MM.1S (cell line): Measurements from ENCODE around the gene ITPRIP.

Source experiments
- DNase-seq: peaks from one replicate; pipeline ENCODE4 v3.0.0-alpha.2; 2015
- H2AFZ ChIP-seq: fragments of 300-600 bp; sonication (generic); 2 replicates; pipeline ENCODE4 v1.6.0; 2016; ENCODE audit warnings: antibody characterized with exemption, low read length
- H3F3A ChIP-seq: fragments of 300-600 bp; sonication (generic); 2 replicates; pipeline ENCODE4 v1.6.1; 2016; ENCODE audit warnings: mild to moderate bottlenecking, antibody characterized with exemption, low read length, moderate library complexity, mixed read lengths; ENCODE audit not compliant: insufficient read depth
- H3K27ac ChIP-seq: fragments of 300-600 bp; sonication (generic); 2 replicates; pipeline ENCODE4 v1.5.1; 2016; ENCODE audit warnings: mild to moderate bottlenecking, low read length
- H3K27me3 ChIP-seq: fragments of 300-600 bp; sonication (generic); replicated peaks from 2 replicates; pipeline ENCODE4 v1.6.0; 2016; ENCODE audit warnings: low read length; ENCODE audit not compliant: insufficient read depth
- H3K36me3 ChIP-seq: fragments of 300-600 bp; sonication (generic); replicated peaks from 2 replicates; pipeline ENCODE4 v1.6.1; 2016; ENCODE audit warnings: mild to moderate bottlenecking, low read length, mixed read lengths; ENCODE audit not compliant: insufficient read depth
- H3K4me1 ChIP-seq: fragments of 300-600 bp; sonication (generic); 2 replicates; pipeline ENCODE4 v1.6.1; 2016; ENCODE audit warnings: low read length, mixed read lengths
- H3K4me2 ChIP-seq: fragments of 300-600 bp; sonication (generic); 2 replicates; pipeline ENCODE4 v1.6.0; 2016; ENCODE audit warnings: low read depth, low read length
- H3K4me3 ChIP-seq: fragments of 300-600 bp; sonication (generic); 2 replicates; pipeline ENCODE4 v1.5.1; 2016; ENCODE audit warnings: low read length, mixed read lengths
- H3K79me2 ChIP-seq: fragments of 300-600 bp; sonication (generic); 2 replicates; pipeline ENCODE4 v1.6.1; 2016; ENCODE audit warnings: mixed run types, low read length, mixed read lengths
- H3K9ac ChIP-seq: fragments of 300-600 bp; sonication (generic); 2 replicates; pipeline ENCODE4 v1.6.1; 2016; ENCODE audit warnings: low read length, mixed read lengths
- H3K9me2 ChIP-seq: fragments of 300-600 bp; sonication (generic); replicated peaks from 2 replicates; pipeline ENCODE4 v1.6.1; 2016; ENCODE audit warnings: mild to moderate bottlenecking, low read length, mixed read lengths; ENCODE audit not compliant: insufficient read depth
- H3K9me3 ChIP-seq: fragments of 300-600 bp; sonication (generic); replicated peaks from 2 replicates; pipeline ENCODE4 v1.6.1; 2016; ENCODE audit warnings: mild to moderate bottlenecking, low read length, mixed read lengths; ENCODE audit not compliant: insufficient read depth
- H4K20me1 ChIP-seq: fragments of 300-600 bp; sonication (generic); 2 replicates; pipeline ENCODE4 v1.6.1; 2016; ENCODE audit warnings: mild to moderate bottlenecking, low read length, moderate library complexity, mixed read lengths; ENCODE audit not compliant: insufficient read depth
- EZH2 ChIP-seq: fragments of 300-600 bp; sonication (generic); optimal IDR thresholded peaks from 2 replicates; pipeline ENCODE3; 2017; ENCODE audit warnings: low read depth, mild to moderate bottlenecking, antibody characterized with exemption, low read length, mixed read lengths
- EZH2phosphoT487 ChIP-seq: fragments of 300-600 bp; sonication (generic); IDR thresholded peaks from 2 replicates; pipeline ENCODE4 v1.6.1; 2018; ENCODE audit warnings: antibody characterized with exemption, low read length
- TF ChIP-seq, protein P1 (sequence below): fragments of 300-600 bp; sonication (generic); IDR thresholded peaks from 2 replicates; pipeline ENCODE4 v1.5.1; 2016; ENCODE audit warnings: antibody characterized with exemption, low read length, mixed read lengths

The ITPRIP gene

DNA sequence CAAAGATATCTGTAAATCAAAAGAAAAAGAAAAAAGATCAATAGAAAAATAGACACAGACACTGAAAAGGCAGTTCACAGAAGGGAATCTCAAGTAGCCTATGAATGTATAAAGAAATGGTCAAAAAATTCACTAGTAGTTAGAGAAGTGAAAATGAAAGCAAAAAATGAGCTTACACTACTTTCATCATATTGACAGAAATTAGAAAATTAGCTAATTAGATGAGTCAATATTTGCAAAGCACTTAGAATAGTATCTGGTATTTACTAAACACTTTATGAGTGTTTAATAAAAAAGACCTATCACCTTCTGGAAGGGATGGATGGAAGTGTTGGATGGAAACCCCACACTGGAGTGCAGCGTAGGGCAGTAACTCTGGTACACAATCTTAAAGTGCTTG, 13.7 kb upstream of the ITPRIP start:
- Histone ChIP-seq H4K20me1 (no peaks in the 10 kb centered on the region), H3K36me3 (no peaks in the 10 kb centered on the region), H3K9me3 (no peaks in the 10 kb centered on the region), H3K4me1 (peaks cover 23% of the 10 kb centered on the region), H3K79me2 (no peaks in the 10 kb centered on the region), H3K27ac (peak overlapping the region; percentile 60; the same call in 1 of the 2 replicates), H3K9me2 (no peaks in the 10 kb centered on the region), H3F3A (peaks cover 15% of the 10 kb centered on the region), H3K27me3 (no peaks in the 10 kb centered on the region), H3K9ac (peak overlapping the region; percentile 29), H3K4me3 (peak overlapping the region; percentile 81), H2AFZ (peak overlapping the region; percentile 36), H3K4me2 (peak overlapping the region; percentile 59)
- TF ChIP-seq EZH2phosphoT487 = no peak
- no peak for TF ChIP-seq EZH2
- TF ChIP-seq, protein P1, sequence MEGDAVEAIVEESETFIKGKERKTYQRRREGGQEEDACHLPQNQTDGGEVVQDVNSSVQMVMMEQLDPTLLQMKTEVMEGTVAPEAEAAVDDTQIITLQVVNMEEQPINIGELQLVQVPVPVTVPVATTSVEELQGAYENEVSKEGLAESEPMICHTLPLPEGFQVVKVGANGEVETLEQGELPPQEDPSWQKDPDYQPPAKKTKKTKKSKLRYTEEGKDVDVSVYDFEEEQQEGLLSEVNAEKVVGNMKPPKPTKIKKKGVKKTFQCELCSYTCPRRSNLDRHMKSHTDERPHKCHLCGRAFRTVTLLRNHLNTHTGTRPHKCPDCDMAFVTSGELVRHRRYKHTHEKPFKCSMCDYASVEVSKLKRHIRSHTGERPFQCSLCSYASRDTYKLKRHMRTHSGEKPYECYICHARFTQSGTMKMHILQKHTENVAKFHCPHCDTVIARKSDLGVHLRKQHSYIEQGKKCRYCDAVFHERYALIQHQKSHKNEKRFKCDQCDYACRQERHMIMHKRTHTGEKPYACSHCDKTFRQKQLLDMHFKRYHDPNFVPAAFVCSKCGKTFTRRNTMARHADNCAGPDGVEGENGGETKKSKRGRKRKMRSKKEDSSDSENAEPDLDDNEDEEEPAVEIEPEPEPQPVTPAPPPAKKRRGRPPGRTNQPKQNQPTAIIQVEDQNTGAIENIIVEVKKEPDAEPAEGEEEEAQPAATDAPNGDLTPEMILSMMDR = no peak
- DNase-seq = peak; percentile 59

DNA sequence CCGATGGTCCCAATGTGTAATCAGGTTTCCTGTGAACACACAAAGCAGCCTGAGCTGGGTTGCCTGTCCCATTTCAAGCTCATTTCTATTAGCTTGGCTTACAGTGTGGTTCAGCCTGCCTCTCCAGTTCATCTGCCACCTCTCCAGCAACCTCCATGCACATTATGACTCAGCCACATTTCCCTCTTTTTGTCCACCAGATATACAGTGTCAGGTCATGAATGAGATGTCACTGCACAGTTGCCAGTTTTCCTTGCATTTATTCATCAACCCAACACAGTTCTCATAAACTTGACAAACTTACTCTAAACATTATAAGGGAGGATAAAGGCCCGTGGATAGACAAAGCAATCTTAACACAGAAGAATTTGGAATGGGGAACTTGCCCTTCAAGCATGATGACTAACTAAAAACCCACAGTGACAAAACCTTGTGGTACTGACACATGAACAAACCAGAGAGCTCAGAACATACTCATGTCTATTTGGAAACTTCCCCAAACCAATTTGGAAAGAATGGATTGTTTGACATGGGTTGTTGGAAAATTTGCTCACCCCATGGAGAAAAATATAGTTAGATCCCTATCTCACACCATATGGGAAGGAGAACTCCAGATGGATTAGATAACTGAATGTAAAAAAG, 12.9 kb upstream of the ITPRIP start:
- no peaks in the 10 kb centered on the region for H4K20me1 ChIP-seq
- H3K9me2 ChIP-seq = no peaks in the 10 kb centered on the region
- H3K4me1 ChIP-seq = peaks cover 23% of the 10 kb centered on the region
- H3K79me2 ChIP-seq = no peaks in the 10 kb centered on the region
- TF ChIP-seq, protein P1 = no peak
- TF ChIP-seq EZH2phosphoT487 (no peak), EZH2 (no peak)
- no peak overlapping the region for H3K9ac ChIP-seq
- no peak overlapping the region for H3K27ac ChIP-seq
- H3K9me3 ChIP-seq = no peaks in the 10 kb centered on the region
- no peak for DNase-seq
- peak overlapping the region; percentile 59; the same call in 1 of the 2 replicates for H3K4me2 ChIP-seq
- H3F3A ChIP-seq = peaks cover 15% of the 10 kb centered on the region
- no peak overlapping the region for H2AFZ ChIP-seq
- H3K4me3 ChIP-seq = no peak overlapping the region
- H3K27me3 ChIP-seq = no peaks in the 10 kb centered on the region
- no peaks in the 10 kb centered on the region for H3K36me3 ChIP-seq

DNA sequence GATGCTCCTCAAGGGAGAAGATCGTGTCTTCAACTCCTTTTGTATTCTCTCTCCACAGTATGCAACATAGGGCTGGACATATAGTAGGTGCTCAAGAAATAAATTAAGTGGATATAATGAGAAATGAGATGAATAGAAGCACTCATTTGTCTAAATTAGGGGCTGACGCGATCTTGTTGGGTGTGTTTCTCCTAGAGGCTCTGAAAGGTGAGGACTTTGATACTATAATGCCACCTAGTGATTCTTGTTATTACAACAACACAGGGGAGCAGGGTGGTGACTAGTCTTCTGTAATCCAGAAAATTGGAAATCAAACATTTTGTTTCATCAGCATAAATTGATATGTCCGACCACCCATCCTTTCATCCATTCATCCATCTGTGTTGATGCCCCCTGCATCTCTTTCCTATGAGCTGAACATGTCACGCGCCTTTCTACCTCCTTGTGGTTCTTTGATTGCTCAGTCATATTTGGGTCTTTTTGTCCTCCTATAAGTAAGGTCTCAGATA, 11.9 kb upstream of the ITPRIP start:
- peak; percentile 80 for DNase-seq
- Histone ChIP-seq H3K36me3 (no peaks in the 10 kb centered on the region), H2AFZ (peak overlapping the region; percentile 37), H3K9me2 (no peaks in the 10 kb centered on the region), H3K9ac (peak overlapping the region; percentile 25; the same call in 1 of the 2 replicates), H3K4me2 (peak overlapping the region; percentile 81), H3K4me1 (peaks cover 23% of the 10 kb centered on the region), H4K20me1 (no peaks in the 10 kb centered on the region), H3F3A (peaks cover 15% of the 10 kb centered on the region), H3K9me3 (no peaks in the 10 kb centered on the region), H3K79me2 (no peaks in the 10 kb centered on the region), H3K27me3 (no peaks in the 10 kb centered on the region), H3K4me3 (peak overlapping the region; percentile 31; the same call in 1 of the 2 replicates), H3K27ac (peak overlapping the region; percentile 54; the same call in 1 of the 2 replicates)
- TF ChIP-seq, protein P1 = peak; percentile 70
- TF ChIP-seq EZH2 = no peak
- TF ChIP-seq EZH2phosphoT487 = no peak
